Hematopoietic multipotent progenitor cell treated with erythropoietin and hydrocortisone succinate and interleukin-3 and kit ligand, for 8 days (in vitro differentiated cells): ENCODE measurements around the gene IGSF9B.

Source experiments
- DNase-seq: peaks from one replicate; pipeline ENCODE4 v3.0.0-alpha.2; 2015

Gene IGSF9B

DNA sequence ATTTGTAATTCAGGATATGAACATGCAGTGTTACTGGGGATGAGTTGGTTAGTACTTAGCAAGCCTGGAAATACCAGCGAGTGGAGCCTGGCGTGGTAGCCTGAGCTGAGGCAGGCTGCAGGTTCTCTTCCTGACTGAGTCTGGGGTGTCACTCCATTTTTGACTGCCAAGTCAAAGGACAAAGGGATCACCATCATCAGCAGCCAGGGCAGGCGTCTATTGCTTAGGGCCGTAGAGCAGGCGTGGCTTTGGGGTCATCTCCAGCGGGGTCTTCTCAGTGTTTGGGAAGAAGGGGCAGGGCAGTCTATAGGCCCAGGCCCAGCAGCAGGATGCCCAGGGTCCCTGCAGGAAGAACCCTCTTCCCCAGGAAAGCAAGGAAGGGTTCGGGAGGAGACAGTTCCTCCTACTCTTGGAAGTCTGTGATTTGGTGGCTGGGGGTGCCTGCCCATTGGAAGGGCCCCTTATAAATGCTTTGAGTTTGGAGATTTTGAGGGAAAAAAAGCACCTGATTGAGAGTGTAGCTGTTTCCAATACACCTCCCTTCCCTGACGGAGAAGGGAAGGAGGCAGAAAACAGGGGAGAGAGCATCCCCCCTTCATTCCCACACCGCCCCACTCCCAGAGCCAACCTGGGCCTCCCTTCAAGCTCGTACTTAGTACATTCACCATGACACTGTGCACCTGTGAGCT lies 60.0 kb downstream of the IGSF9B start:
- no peak for DNase-seq

DNA sequence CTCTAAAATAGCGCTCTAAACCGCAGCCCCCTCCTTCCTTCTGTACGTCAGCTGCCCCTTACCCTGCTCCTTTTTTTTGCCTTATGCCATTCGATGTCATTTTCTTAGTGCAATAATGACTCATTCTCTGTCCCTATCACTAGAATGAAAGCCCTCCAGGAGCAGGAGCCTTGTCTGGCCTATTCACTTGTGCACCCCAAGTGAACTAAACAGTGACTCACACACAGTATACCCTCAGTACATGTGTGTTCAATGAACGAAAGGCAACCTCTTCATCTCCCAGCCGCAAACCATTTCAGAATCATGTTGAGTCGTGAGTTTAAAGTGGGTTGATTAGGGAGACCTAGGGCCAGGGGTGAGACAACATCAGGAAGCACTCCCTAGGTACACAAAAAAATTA lies 60.7 kb downstream of the IGSF9B start:
- DNase-seq = no peak

DNA sequence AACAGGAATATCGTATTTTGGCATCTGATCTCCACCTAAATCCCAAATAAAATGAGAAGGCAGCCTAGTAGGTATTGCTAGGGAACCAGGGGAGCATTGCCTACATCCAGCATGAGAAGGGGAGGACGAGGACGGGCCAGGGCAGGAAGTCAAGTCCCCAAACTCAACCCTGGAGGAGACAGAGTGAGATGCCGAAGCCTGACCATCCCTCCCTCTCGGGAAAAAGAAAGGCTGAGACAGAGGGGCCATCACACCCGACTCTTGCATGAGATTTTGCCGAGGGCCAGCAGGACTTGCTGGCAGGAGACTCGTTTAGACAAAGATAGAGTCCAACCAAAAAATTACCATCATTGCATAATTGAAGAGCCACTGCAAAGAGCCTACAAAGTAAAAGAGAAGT lies 61.2 kb downstream of the IGSF9B start:
- DNase-seq = no peak

DNA sequence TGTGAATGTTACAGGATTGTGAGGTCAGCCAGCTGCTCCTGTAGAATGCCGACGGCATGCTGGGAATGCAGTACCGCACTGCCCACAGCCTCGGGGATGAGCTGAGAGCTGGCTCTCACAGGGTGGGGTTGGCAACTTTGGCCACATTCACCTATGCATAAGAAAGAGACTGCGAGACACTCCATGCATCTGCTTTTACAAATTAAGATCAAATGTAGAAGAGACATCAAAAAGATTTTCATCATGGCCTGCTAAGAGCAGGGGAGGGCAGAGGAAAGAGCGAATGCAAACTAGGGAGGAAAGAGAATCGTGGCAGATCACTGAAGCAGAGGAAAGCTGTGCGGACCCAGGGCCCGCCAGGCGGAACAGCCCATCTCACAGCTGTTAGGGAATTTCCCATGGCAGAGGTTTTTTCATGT lies 61.7 kb downstream of the IGSF9B start:
- DNase-seq = no peak

DNA sequence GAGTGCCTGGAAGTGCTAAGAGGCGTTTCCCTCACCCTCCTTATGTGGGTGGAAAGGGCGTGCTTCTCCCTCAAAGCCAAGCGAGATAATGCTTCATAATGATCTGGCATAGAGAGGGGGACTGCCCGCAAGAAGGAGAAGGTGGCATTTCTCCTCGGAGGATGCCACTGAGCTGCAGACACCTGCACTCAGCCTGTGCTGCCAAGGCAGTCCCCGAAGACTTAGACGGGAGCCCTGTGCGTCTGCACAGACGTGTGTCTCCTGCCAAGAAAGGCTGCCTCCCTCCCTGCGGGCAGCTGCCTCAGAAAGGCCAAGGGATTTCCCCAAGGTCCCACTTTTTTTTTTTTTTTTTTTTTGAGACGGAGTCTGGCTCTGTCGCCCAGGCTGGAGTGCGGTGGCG lies 63.4 kb downstream of the IGSF9B start:
- no peak for DNase-seq

DNA sequence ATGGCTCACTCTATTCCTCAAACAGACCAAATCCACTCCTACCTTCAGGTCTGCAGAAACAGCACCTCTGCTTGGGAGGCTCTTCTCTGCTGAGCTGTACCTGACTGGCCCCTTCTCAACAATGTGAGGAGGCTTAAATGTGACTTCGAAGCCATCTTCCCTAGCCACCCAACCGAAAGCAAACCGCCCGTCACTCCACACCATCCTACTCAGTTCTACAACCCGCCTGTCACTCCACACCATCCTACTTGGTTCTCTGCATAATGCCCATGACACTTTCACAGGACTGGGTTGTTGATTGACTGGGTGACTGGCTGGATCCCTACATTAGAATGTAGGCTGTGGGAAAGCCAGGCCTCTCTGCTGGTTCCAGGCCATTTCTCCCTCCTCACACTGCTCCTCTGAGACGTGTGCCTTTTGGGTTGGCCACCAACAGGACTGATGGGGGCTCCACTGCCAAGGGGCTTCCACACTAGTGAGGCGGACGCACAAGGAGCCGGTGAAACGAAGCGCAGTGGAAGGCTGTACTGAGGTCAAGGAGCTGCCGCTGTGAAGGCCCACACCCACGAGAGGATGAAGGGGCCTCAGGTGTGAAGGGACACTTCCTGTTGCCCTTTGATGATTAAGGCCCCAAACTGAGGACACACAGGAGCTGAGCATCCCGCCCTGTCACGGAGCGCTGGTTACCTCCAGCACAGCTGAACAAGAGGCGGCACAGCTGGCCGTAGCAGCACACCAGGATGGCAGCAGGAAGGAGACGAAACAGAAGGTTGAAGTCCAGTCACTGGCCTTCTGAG lies 64.0 kb downstream of the IGSF9B start:
- no peak for DNase-seq

DNA sequence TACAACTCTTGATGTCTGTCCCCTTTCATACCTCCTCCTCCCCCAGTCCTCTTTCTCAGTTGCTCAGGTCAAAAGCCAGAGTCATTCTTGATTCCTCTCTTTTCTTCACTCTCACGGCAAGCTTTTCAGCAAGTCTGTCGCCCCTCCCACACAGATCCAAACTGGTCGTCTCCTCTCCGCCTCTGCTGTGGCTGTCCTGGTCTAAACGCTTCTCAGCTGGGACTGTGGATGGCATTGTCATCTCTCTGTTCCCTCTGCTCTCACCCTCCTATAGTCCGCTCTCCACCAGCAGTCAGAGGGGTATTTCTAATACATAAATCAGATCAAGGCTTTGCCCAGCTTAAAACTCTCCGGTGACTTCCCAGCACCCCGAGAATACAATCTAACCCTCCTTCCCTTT lies 64.6 kb downstream of the IGSF9B start:
- no peak for DNase-seq

DNA sequence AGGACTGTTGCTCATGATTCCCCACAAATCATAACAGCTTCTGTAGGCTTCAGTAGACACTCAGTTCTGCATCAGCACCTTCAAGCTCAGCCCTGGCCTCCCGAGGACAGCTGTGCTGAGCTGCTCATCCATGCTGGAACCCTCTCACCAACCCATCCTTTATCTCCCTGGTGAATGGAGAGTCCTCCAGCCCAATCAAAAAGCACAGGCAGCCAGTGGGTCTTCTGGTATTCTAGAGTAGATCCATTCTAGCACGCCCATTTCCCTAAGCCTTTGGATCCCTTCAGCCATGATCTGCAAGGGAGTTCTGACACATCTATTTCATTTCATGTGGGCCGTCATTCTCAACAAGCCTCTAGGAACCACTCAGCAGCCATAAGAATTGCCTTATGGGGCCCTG lies 66.9 kb downstream of the IGSF9B start:
- no peak for DNase-seq

DNA sequence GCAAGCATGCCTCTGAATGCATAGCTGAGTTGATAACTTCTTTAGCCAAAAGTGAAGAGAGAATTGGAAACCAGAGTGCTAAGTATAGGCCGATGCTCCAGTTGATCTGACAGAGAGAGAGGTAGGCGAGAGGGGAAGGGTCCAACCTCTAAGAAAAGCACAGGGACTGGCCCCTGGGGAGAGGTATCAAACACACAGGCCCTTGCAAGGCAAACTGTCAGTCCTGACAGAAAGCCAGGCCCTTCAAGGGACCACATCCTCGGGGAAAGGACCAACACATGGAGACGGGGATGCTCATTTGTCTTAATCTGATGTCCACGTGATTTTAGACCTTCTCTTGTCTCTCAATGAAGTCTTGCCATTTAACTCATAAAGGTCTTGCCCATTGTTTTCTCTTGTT lies 67.6 kb downstream of the IGSF9B start:
- no peak for DNase-seq

DNA sequence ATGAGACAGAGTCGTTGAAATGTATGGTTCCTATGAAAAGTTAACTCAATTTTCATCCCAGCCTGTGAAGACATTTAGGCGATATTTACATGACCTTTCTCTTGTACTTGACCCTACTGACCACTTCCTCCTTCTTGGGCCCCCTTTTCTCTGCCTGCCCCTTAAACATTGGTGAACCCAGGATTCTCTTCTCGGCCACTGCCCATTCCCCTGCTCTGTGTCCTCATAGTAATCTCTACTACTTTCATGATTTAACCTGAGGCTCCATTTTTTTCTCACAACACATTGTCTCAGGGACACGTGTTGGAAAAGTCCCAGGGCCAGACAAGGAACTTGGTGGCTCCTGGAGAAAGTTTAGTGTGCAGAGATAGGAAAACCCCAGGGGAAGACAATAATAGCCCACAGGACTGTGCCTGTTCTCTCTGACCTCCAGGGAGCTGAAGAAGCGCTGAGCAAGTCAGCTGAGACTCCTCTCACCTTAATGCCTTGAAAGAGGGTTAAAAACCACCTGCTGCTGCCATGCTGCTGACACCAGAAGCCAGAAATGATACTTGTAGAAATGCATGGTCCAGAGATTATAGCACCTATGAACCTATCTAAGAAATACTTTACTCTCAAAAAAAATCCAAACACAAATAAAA lies 69.0 kb downstream of the IGSF9B start:
- DNase-seq = no peak

DNA sequence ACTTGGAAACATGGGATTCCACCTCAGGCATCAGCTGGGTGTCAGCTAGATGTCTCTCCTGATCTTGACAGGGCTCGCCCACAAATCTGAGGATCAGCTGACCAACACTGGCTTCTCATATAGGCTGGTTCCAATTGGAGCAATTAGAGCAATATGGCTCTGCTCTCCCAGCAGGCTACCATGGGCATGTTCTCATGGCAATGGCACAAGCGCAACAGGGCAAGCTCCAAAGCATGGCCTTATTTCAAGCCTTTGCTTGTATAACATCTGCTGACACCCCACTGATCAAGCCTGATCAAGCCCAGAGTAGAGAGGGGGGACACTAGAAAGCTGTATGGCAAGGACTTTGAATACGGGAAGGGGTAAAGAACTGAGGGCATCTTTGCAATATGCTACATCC lies 70.7 kb downstream of the IGSF9B start:
- DNase-seq = no peak

DNA sequence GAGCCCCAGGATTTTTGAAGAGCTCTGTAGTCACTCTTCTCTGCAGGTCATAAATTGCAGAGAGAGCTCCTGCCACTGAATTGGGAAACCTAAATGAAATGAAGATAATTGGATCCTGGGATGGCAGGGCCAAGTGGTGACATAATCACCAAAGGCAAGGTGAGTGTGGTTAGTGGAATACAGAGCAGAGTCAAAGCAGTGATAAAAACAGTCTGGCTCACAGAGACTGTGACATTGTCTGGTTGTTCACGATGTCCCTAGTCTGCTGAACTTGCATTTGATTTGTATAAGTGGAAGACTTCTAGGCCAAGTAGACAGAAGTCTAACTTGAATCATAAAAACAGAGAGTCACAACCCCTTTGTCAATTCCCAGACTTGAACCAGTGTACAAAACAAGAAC lies 84.6 kb downstream of the IGSF9B start:
- no peak for DNase-seq

DNA sequence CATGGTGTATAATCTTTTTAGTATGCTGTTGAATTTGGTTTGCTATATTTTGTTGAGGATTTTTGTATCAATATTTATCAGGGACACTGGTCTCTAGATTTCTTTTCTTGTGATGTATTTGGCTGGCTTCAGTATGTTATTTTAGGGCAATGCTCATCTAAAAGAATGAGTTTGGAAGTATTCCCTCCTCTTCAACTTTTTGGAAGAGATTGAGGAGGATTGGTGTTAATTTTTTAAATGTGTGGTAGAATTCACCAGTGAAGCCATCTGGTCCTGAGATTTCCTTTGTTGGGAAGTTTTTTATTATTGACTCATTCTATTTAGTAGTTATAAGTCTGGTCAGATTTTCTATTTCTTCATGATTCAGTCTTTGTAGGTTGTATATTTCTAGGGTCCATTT lies 89.3 kb downstream of the IGSF9B start:
- no peak for DNase-seq

DNA sequence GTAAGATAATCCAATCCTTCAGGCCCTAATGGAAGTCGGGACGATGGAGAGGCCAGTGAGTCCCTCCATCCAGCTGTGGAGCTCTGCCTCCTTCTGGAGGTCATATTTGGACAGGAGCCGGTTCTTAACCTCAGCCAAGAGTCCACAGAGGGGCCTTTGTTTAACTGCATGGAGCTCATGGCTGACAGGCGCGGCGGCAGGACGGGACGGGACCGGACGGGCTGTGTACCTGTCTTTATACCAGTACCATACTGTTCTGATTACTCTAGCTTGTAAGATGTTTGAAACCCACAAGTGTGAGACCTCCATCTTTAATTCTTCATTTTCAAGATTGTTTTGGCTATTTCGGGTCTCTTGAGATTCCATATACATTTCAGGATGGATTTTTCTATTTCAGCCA lies 91.3 kb downstream of the IGSF9B start:
- no peak for DNase-seq

DNA sequence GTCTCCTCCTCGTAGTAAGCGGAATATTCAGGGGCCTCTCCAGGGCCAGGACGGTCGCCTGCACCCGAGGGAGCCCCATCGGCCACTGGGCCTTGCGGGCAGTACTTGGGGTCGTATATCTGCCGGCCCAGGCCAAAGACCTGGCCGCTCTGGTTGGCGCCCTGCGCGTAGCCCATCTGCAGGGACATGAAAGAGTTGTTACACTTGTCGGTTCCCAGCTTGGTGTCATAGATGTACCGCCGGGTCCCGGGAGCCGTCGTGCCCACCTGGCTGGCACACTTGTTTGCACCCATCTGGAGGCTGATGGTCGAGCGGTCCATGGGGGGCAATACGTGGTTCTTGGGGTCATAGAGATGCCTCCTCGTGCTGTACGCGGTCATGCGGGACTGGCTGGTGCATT lies 92.0 kb downstream of the IGSF9B start:
- no peak for DNase-seq

DNA sequence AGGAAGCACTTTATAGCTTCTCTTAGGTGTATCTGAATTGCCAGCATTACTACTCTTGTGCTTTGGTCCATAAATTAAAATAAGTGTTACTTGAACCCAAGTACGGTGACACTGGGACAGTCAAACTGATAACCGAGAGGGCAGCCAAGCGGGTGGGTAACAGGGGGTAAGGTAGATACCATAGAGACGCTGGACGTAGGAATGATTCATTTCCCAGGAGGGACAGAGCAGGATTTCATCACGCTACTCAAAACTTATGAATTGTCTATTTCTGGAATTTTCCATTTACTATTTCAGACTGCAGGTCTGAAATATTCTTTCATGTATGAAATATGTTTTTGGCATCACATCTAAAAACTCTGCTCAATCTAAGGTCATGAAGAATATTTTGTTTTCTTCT lies 96.6 kb downstream of the IGSF9B start:
- no peak for DNase-seq
